ENCODE data around the gene MYO1B. TPM values are rescaled to one million over a fixed set of nuclear protein-coding genes. Genes with fewer than 3 reads are reported as not detected.

MYO1B gene
- total and polyA plus RNA-seq, 4 donors: 46.0 to 286 (median 88.1) TPM

GRCh38 chr2:191412353-191412752 lies 167.1 kb downstream of the MYO1B start:
- H3K9me3 ChIP-seq (ENCODE audit: control insufficient read depth in 4 of 4, insufficient read depth in 3 of 4, low read length in 3 of 4): no peaks in the 10 kb centered on the region
- ATAC-seq (ENCODE audit: insufficient read depth, low FRiP score) (no peak), DNase-seq (no peak)
- H3K4me3 ChIP-seq: no peak overlapping the region
- no peak overlapping the region for H3K27ac ChIP-seq (ENCODE audit: low read depth in 1 of 2, low read length in 1 of 2)
- H3K4me1 ChIP-seq (ENCODE audit: control insufficient read depth in 5 of 5, insufficient read depth in 5 of 5, low read length in 5 of 5): no peaks in the 10 kb centered on the region
- no peaks in the 10 kb centered on the region for H3K27me3 ChIP-seq (ENCODE audit: control insufficient read depth in 3 of 3, insufficient read depth in 3 of 3, low read length in 2 of 3)
- 84 to 85% methylated on average over 2 of the region's 2 CpGs for WGBS, 2 donors
- TF ChIP-seq CTCF (IDR thresholded peaks at IDR 0.05; ENCODE audit: control extremely low read depth, extremely low read depth): no peak
- H3K9ac ChIP-seq (ENCODE audit: insufficient read depth in 1 of 2, low read length in 2 of 2): no peak overlapping the region
- H3K36me3 ChIP-seq (ENCODE audit: control insufficient read depth in 4 of 4, insufficient read depth in 4 of 4, low read length in 4 of 4): peaks cover 6 to 64% (median 36%) of the 10 kb centered on the region in 4 donors

GRCh38 chr2:191415101-191415500 lies 169.9 kb downstream of the MYO1B start:
- H3K4me3 ChIP-seq: no peak overlapping the region
- H3K9ac ChIP-seq (ENCODE audit: insufficient read depth in 1 of 2, low read length in 2 of 2): no peak overlapping the region
- H3K9me3 ChIP-seq (ENCODE audit: control insufficient read depth in 4 of 4, insufficient read depth in 3 of 4, low read length in 3 of 4): no peaks in the 10 kb centered on the region
- H3K27me3 ChIP-seq (ENCODE audit: control insufficient read depth in 3 of 3, insufficient read depth in 3 of 3, low read length in 2 of 3): no peaks in the 10 kb centered on the region
- H3K27ac ChIP-seq (ENCODE audit: low read depth in 1 of 2, low read length in 1 of 2): no peak overlapping the region
- H3K36me3 ChIP-seq (ENCODE audit: control insufficient read depth in 4 of 4, insufficient read depth in 4 of 4, low read length in 4 of 4): peaks cover 6 to 60% (median 29%) of the 10 kb centered on the region in 4 donors
- ATAC-seq (ENCODE audit: insufficient read depth, low FRiP score) (no peak), DNase-seq (no peak)
- no peaks in the 10 kb centered on the region for H3K4me1 ChIP-seq (ENCODE audit: control insufficient read depth in 5 of 5, insufficient read depth in 5 of 5, low read length in 5 of 5)
- no peak for TF ChIP-seq CTCF (IDR thresholded peaks at IDR 0.05; ENCODE audit: control extremely low read depth, extremely low read depth)

GRCh38 chr2:191415858-191416257 lies 170.7 kb downstream of the MYO1B start:
- DNase-seq (no peak), ATAC-seq (ENCODE audit: insufficient read depth, low FRiP score) (no peak)
- no peak overlapping the region for H3K4me3 ChIP-seq
- WGBS, 2 donors: 88 to 91% methylated on average over 5 of the region's 5 CpGs
- TF ChIP-seq CTCF (IDR thresholded peaks at IDR 0.05; ENCODE audit: control extremely low read depth, extremely low read depth): no peak
- H3K27ac ChIP-seq (ENCODE audit: low read depth in 1 of 2, low read length in 1 of 2): no peak overlapping the region
- H3K36me3 ChIP-seq (ENCODE audit: control insufficient read depth in 4 of 4, insufficient read depth in 4 of 4, low read length in 4 of 4): peaks cover 6 to 57% (median 27%) of the 10 kb centered on the region in 4 donors
- H3K9me3 ChIP-seq (ENCODE audit: control insufficient read depth in 4 of 4, insufficient read depth in 3 of 4, low read length in 3 of 4): no peaks in the 10 kb centered on the region
- no peaks in the 10 kb centered on the region for H3K27me3 ChIP-seq (ENCODE audit: control insufficient read depth in 3 of 3, insufficient read depth in 3 of 3, low read length in 2 of 3)
- no peaks in the 10 kb centered on the region for H3K4me1 ChIP-seq (ENCODE audit: control insufficient read depth in 5 of 5, insufficient read depth in 5 of 5, low read length in 5 of 5)
- H3K9ac ChIP-seq (ENCODE audit: insufficient read depth in 1 of 2, low read length in 2 of 2): no peak overlapping the region

- no peak overlapping the region for H3K27ac ChIP-seq (ENCODE audit: low read depth in 1 of 2, low read length in 1 of 2)
- H3K36me3 ChIP-seq (ENCODE audit: control insufficient read depth in 4 of 4, insufficient read depth in 4 of 4, low read length in 4 of 4): peaks cover 5 to 47% (median 24%) of the 10 kb centered on the region in 4 donors
- 85 to 91% methylated on average over 7 of the region's 7 CpGs for WGBS, 2 donors
These were observed 172.5 kb downstream of the MYO1B start for GRCh38 chr2:191417746-191418145.

More at GRCh38 chr2:191417746-191418145, 172.5 kb downstream of the MYO1B start:
- no peak overlapping the region for H3K9ac ChIP-seq (ENCODE audit: insufficient read depth in 1 of 2, low read length in 2 of 2)
- no peak for TF ChIP-seq CTCF (IDR thresholded peaks at IDR 0.05; ENCODE audit: control extremely low read depth, extremely low read depth)
- H3K4me3 ChIP-seq: no peak overlapping the region
- ATAC-seq (ENCODE audit: insufficient read depth, low FRiP score): no peak
- H3K4me1 ChIP-seq (ENCODE audit: control insufficient read depth in 5 of 5, insufficient read depth in 5 of 5, low read length in 5 of 5): no peaks in the 10 kb centered on the region
- no peaks in the 10 kb centered on the region for H3K9me3 ChIP-seq (ENCODE audit: control insufficient read depth in 4 of 4, insufficient read depth in 3 of 4, low read length in 3 of 4)
- DNase-seq: peak in 1 of 3 donors; percentile 33
- no peaks in the 10 kb centered on the region for H3K27me3 ChIP-seq (ENCODE audit: control insufficient read depth in 3 of 3, insufficient read depth in 3 of 3, low read length in 2 of 3)
